Glomerular visceral epithelial cell (primary cell): ENCODE results near the gene DPP8.

Source experiments
- DNase-seq: peaks from one replicate; pipeline ENCODE4 v3.0.0-alpha.2; 2016; ENCODE audit errors: extremely low spot score

Gene DPP8

DNA sequence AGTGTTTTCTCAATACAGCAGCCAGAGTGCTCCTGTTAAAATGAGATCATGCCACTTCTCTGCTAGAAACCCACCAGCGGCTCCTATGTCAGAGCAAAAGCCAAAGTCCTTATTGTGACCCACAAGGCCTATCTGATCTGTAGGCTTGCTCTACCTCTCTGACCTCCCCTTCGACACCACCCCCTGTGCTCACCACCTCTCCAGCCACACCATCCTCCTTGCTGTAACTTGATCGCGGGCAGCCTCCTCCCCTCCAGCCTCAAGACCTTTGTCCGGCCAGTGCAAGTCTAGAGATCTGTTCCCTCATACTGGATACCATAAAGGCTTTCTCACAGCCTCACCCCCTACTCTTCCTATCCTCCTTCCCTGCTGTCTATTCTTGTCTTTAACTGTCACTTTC is 92.8 kb downstream of the DPP8 start:
- DNase-seq: no peak

DNA sequence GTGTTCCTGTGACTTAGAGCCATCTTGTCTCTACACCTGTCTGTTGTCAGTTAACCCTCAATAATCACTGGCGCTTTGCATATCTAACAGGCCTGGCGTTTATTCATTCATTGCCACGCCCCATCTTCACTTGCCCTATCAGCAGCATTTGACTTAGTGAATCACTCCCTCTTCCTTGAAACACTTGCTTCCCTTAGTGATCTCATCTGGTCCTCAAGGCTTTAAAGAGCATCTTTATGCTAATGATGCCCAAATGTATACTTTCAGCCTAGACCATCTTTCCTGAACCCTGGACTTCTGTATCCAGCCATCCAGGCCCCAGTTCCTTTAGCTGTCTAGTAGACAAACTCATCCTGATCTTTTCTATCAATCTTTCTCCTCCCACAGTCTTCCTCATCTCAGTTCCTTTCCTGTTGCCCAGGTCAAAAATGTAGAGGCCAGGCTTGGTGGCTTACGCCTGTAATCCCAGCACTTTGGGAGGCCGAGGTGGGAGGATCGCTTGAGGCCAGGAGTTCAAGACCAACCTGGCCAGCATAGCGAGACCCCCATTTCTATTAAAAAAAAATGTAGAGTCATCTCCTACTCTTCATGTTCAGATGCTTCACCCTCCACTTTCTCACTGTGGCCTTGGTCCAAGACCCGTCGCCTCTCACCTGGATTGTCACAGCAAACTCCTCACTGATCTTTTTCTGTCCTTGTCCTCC is 93.4 kb downstream of the DPP8 start:
- no peak for DNase-seq

DNA sequence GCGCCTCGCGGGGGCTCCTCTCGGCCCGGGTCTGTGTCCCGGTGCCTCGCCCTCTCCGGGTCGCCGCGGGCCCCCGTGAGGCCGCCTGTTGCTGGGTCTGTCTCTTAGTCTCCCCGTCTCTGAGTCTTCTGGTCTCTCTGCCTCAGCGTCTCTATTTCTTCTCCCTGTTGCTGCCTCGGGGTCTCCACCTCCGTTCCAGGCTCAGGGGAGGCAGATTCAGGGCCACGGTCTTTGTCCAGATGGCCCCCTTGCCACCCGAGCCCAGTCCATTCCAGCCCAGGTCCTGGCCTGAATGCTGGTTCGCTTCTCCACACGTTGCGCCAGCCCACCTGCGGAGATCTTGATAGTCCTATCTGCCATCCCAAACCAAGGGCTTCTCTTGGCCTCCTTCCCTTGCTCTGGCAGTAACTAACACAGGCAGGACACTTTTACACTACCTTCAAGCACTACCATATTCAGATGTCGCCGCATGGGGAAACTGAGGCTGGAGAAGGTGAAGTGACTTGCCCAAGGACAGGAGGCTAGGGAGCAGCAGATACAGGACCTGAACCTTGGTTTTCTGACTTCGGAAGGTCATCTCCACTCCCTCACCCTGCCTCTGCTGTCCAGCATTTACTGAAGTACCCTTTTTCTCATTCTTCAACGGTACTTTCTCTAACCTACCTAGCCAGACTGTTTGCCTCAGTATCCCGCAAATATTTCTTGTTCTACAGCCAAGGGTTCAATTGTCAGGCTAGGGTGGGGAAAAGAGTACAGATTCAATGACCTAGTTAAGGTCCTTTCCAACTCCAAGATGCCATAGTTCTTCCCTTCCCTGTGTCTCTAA is 94.1 kb downstream of the DPP8 start:
- DNase-seq: no peak

- peak; percentile 71 for DNase-seq
Measured at GRCh38 chr15:65421360-65422215, 95.9 kb downstream of the DPP8 start.

DNA sequence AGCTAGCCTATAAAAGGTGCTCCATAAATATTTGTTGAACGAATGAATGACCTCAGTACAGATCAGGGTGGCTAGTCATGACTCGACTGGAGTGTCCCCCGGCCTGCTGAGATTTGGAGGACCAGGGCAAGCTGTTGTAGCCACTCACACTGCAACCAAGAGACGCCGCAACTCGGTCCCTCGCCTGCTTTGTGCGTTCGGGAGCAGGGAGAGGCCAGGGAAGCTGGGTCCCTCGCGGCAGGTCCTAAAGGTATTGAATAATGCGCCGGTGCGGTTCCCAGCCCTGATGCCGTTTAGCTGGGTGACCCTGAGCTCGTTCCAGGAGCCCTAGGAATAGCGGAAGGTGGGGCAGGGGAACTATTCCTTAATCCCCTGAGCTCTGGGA is 96.5 kb downstream of the DPP8 start:
- DNase-seq: no peak

GRCh38 chr15:65418596-65418995 is 98.9 kb downstream of the DPP8 start:
- DNase-seq: no peak

- peak; percentile 43 for DNase-seq
Measured at GRCh38 chr15:65416845-65417416, 100.6 kb downstream of the DPP8 start.

- peak; percentile 62 for DNase-seq
Measured at GRCh38 chr15:65414841-65415621, 102.5 kb downstream of the DPP8 start.

DNA sequence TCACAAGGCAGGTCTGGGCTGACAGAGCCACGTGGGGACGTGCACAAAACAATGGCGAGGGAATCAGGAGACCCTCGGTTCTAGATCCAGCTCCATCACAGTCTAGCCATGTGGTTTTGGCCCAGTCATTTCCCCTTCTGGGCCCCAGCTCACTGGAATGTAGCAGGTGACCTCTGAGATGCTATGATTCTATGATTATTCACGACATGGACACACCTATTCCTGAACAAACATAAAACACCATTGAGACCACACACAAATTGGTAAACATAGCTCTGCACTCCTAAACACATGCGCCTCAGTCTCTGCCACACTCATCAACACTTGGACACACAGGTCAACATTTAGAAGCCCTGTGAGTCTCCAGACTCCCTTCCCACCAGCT is 103.7 kb downstream of the DPP8 start:
- no peak for DNase-seq

GRCh38 chr15:65413051-65413759 is 104.3 kb downstream of the DPP8 start:
- no peak for DNase-seq

DNA sequence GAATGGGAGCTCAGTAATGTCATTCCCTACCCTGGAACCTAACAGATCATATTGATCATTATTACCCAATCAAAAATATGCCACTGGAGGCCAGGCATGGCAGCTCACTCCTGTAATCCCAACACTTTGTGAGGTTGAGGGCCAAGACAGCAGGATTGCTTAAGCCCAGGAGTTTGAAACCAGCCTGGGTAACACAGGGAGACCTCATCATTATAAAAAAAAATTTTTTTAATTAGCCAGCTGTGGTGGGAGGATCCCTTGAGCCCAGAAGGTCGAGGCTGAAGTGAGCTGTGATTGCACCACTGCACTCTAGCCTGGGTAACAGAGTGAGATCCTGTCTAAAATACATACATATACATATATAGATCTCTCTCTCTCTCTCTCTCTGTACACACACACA is 104.9 kb downstream of the DPP8 start:
- no peak for DNase-seq

GRCh38 chr15:65411465-65412071 is 105.9 kb downstream of the DPP8 start:
- peak; percentile 88 for DNase-seq

DNA sequence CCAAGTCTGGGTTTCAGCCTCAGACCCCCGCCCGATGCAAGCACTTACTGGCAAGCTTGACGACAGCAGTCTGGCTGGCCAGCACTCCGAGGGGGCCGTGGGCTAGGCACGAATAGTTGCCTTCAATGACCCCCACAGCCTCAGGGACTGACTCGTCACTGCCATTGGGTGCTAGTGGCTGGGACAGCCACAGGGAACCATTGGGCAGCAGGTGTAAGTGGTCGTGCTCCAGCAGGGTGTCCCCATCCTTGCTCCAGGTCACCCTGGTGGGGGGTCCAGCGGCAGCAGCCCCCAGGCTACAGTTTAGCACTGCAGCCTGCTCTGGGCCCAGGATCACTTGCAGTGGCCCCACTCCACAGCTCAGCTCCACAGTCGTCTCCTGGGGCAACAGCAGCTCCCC is 106.5 kb downstream of the DPP8 start:
- no peak for DNase-seq

DNA sequence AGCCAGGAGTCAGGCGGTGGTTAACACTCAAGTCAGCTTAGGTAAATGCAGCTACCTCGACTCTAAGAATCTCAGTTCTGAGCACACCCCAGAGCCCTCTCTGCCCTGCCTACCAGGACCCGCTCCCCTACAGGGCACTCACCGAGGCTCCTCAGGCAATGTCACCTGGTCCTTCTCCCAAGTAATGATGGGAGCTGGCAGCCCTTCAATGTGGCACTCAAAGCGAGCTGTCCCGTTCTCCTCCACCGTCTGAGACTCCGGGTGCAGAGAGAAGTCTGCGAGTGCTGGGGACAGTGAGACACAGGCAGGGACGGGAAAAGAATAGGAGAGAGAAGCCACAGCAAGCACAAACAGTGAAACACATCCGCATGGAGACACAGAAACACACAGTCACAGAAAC is 107.5 kb downstream of the DPP8 start:
- no peak for DNase-seq

DNA sequence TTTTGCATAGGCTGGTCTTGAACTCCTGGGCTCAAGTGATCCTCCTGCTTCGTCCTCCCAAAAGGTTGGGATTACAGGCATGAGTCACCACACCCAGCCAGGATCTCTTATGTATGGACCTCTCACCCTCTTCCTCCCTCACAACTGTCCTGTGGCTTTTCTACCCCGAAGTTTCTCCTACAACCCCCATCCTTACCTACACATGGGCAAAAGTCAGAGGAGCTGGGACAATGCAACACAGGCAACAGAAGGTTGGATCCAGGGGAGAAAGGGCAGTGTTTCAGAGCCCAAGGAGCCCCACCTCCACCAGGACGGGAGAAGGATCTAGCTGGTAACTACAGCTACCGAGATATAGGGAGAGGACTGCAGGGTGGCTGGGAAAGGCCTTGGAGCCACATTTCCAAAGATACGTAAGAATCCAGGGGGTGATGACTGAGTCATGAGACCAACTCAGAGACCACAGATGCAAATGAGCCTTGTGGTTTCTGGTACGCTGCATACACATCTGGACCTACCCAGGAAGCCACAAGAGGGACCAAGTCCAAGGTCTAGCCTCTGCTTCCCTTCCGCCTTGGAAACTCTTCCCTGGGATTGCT is 108.4 kb downstream of the DPP8 start:
- peak; percentile 98 for DNase-seq

- DNase-seq: peak; percentile 76
Measured at GRCh38 chr15:65408324-65409035, 109.0 kb downstream of the DPP8 start.

DNA sequence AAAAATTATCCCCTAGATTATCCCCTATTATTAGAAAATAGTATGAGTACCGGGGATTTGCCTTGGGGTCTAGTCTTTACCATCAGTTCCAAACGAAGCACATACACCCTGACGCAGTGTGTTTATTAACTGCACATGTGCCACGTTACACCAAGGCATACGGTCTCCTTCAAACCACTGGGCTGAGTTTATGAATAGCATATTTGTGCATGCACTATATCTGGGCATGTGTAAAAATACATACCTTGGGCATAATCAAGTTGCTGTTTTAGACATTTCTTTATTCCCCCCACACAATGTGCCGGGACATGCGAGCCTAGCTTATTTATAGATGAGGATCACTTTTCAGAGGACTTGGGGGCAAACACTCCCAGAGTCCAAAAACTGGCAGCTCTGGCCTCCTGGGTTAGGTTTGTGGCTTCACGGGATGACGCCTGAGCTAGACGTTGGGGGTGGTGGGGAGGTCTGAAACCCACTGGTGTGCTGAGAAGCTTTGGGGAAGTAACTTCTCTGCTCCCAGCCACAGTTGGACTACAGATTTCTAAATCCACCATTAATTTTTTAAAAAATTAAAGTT is 111.0 kb downstream of the DPP8 start:
- no peak for DNase-seq

- DNase-seq: no peak
Measured at GRCh38 chr15:65405791-65406423, 111.6 kb downstream of the DPP8 start.
